ENCODE results near the gene PPM1E.

Gene PPM1E

DNA sequence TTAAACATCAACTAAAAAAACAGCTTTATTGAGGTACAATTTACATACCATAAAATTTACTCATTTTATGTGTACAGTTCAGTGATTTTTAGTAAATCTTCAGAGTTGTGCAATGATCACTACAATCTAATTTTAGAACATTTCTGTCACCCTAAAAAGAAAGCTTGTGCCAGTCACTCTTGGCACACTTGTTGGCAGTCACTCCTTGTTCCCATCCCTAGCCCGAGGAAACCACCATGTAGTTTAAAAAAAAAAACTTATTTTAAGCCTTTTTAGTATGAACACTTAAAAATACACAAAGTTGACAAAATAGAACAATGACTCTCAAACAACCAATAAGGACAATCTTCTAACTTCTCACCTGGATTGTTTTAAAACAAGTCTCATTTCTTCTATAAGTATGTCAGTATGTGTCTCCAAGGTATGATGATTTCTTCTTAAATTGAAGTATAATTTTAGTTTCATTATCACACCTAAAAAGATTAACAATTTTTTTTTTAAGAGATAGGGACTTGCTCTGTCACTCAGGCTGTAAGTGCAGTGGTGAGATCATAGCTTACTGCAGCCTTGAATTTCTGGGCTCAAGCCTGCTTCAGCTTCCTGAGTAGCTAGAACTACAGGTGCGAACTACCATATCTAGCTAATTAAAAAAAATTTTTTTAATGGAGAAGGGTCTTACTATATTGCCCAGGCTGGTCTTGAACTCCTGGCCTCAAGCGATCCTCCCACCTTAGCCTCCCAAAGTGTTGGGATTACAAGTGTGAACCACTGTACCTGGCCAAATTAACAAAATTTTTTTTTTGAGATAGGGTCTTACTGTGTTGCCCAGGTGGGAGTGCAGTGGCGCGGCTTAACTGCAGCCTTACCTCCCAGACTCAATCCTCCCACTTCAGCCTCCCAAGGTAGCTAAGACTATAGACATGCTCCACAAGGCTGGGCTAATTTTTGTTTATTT lies 53.2 kb downstream of the PPM1E start:
- no peaks in the 10 kb centered on the region for H3K79me2 ChIP-seq (ENCODE audit: insufficient read depth, low read length)
- H3K4me1 ChIP-seq (ENCODE audit: insufficient read depth, low read length, poor library complexity, severe bottlenecking), result no peaks in the 10 kb centered on the region
- no peaks in the 10 kb centered on the region for H4K20me1 ChIP-seq (ENCODE audit: insufficient read depth, low read length, poor library complexity, severe bottlenecking)
- no peaks in the 10 kb centered on the region for H3K36me3 ChIP-seq (ENCODE audit: insufficient read depth, low read length)
- H3K4me3 ChIP-seq (ENCODE audit: low read length, poor library complexity, severe bottlenecking), result no peak overlapping the region
- H3K27me3 ChIP-seq (ENCODE audit: insufficient read depth, low read length, poor library complexity, severe bottlenecking), result no peaks in the 10 kb centered on the region
- no peak for TF ChIP-seq EZH2phosphoT487 (IDR thresholded peaks at IDR 0.05; ENCODE audit: borderline replicate concordance)
- TF ChIP-seq, protein P1, sequence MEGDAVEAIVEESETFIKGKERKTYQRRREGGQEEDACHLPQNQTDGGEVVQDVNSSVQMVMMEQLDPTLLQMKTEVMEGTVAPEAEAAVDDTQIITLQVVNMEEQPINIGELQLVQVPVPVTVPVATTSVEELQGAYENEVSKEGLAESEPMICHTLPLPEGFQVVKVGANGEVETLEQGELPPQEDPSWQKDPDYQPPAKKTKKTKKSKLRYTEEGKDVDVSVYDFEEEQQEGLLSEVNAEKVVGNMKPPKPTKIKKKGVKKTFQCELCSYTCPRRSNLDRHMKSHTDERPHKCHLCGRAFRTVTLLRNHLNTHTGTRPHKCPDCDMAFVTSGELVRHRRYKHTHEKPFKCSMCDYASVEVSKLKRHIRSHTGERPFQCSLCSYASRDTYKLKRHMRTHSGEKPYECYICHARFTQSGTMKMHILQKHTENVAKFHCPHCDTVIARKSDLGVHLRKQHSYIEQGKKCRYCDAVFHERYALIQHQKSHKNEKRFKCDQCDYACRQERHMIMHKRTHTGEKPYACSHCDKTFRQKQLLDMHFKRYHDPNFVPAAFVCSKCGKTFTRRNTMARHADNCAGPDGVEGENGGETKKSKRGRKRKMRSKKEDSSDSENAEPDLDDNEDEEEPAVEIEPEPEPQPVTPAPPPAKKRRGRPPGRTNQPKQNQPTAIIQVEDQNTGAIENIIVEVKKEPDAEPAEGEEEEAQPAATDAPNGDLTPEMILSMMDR (conservative IDR thresholded peaks at IDR 0.05; ENCODE audit: low read length), result no peak
- H3K9me3 ChIP-seq (ENCODE audit: insufficient read depth, low read depth, low read length), result no peaks in the 10 kb centered on the region
- H2AFZ ChIP-seq (ENCODE audit: low read length), result no peak overlapping the region
- no peaks in the 10 kb centered on the region for H3K9me2 ChIP-seq (replicated peaks; ENCODE audit: low read depth, low read length)
- H3F3A ChIP-seq (ENCODE audit: low read depth), result no peaks in the 10 kb centered on the region
- no peak overlapping the region for H3K4me2 ChIP-seq (ENCODE audit: low read depth, low read length, poor library complexity, severe bottlenecking)
- H3K9ac ChIP-seq (ENCODE audit: low read depth, low read length, poor library complexity, severe bottlenecking), result no peak overlapping the region

DNA sequence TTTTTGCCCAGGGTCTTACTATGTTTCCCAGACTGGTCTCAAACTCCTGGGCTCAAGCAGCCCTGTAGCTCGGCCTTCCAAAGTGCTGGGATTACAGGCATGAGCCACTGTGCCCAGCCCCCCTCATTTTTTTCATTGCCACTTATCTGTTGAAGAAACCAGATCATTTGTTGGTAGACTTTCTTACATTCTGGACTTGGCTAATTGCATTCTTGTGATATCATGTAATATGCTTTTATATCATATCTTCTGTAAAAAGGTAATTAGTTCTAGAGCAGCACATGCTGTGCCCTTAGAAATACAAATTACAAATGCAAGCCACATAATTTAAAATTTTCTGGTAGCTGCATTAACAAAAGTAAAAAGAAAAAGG lies 53.9 kb downstream of the PPM1E start:
- no peak for TF ChIP-seq EZH2phosphoT487 (IDR thresholded peaks at IDR 0.05; ENCODE audit: borderline replicate concordance)
- TF ChIP-seq, protein P1 (conservative IDR thresholded peaks at IDR 0.05; ENCODE audit: low read length), result no peak
- no peaks in the 10 kb centered on the region for H3K79me2 ChIP-seq (ENCODE audit: insufficient read depth, low read length)
- H2AFZ ChIP-seq (ENCODE audit: low read length), result no peak overlapping the region
- H3K4me1 ChIP-seq (ENCODE audit: insufficient read depth, low read length, poor library complexity, severe bottlenecking), result no peaks in the 10 kb centered on the region
- no peaks in the 10 kb centered on the region for H3F3A ChIP-seq (ENCODE audit: low read depth)
- H3K36me3 ChIP-seq (ENCODE audit: insufficient read depth, low read length), result no peaks in the 10 kb centered on the region
- no peak overlapping the region for H3K4me2 ChIP-seq (ENCODE audit: low read depth, low read length, poor library complexity, severe bottlenecking)
- H3K27me3 ChIP-seq (ENCODE audit: insufficient read depth, low read length, poor library complexity, severe bottlenecking), result no peaks in the 10 kb centered on the region
- H4K20me1 ChIP-seq (ENCODE audit: insufficient read depth, low read length, poor library complexity, severe bottlenecking), result no peaks in the 10 kb centered on the region
- H3K9me2 ChIP-seq (replicated peaks; ENCODE audit: low read depth, low read length), result no peaks in the 10 kb centered on the region
- no peaks in the 10 kb centered on the region for H3K9me3 ChIP-seq (ENCODE audit: insufficient read depth, low read depth, low read length)
- no peak overlapping the region for H3K9ac ChIP-seq (ENCODE audit: low read depth, low read length, poor library complexity, severe bottlenecking)
- H3K4me3 ChIP-seq (ENCODE audit: low read length, poor library complexity, severe bottlenecking), result no peak overlapping the region

DNA sequence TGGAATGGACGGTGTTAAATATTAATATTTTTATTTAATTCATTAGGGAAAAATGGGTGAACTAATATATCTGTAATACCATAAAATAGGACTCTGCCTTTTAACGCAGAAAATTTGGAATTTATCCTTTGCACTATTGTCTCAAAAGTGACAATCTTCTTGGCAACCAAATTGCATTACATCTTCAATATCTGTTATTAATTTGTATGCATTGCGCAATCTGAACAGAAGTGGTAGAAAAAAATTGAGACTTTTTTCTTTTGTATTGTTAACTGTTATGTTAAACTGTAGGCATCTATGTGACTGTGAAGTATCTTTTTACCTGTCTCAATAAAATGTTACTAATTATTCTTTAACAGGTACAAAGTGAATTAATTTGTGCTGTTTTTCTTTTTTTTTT lies 55.6 kb downstream of the PPM1E start:
- no peaks in the 10 kb centered on the region for H3K36me3 ChIP-seq (ENCODE audit: insufficient read depth, low read length)
- no peaks in the 10 kb centered on the region for H3K9me2 ChIP-seq (replicated peaks; ENCODE audit: low read depth, low read length)
- H3K9ac ChIP-seq (ENCODE audit: low read depth, low read length, poor library complexity, severe bottlenecking), result no peak overlapping the region
- H2AFZ ChIP-seq (ENCODE audit: low read length), result no peak overlapping the region
- no peaks in the 10 kb centered on the region for H3K27me3 ChIP-seq (ENCODE audit: insufficient read depth, low read length, poor library complexity, severe bottlenecking)
- TF ChIP-seq, protein P1 (conservative IDR thresholded peaks at IDR 0.05; ENCODE audit: low read length), result no peak
- TF ChIP-seq EZH2phosphoT487 (IDR thresholded peaks at IDR 0.05; ENCODE audit: borderline replicate concordance), result no peak
- no peaks in the 10 kb centered on the region for H4K20me1 ChIP-seq (ENCODE audit: insufficient read depth, low read length, poor library complexity, severe bottlenecking)
- H3K4me2 ChIP-seq (ENCODE audit: low read depth, low read length, poor library complexity, severe bottlenecking), result no peak overlapping the region
- no peaks in the 10 kb centered on the region for H3K79me2 ChIP-seq (ENCODE audit: insufficient read depth, low read length)
- H3F3A ChIP-seq (ENCODE audit: low read depth), result no peaks in the 10 kb centered on the region
- H3K4me1 ChIP-seq (ENCODE audit: insufficient read depth, low read length, poor library complexity, severe bottlenecking), result no peaks in the 10 kb centered on the region
- H3K9me3 ChIP-seq (ENCODE audit: insufficient read depth, low read depth, low read length), result no peaks in the 10 kb centered on the region
- H3K4me3 ChIP-seq (ENCODE audit: low read length, poor library complexity, severe bottlenecking), result no peak overlapping the region

Measured in Loucy (cell line).